HG03196 (cell line): ENCODE results near the gene NNT.
"Not testable (repeated sequence)": the region's sequence is repeated elsewhere in the genome, so short reads cannot be mapped to it uniquely, and the experiment has no call there.

Experiments
- ATAC-seq: cut with Tn5 transposase; IDR thresholded peaks from one replicate; pipeline ENCODE4 v1.9.1; 2021; ENCODE audit not compliant: unreplicated experiment

NNT gene

DNA sequence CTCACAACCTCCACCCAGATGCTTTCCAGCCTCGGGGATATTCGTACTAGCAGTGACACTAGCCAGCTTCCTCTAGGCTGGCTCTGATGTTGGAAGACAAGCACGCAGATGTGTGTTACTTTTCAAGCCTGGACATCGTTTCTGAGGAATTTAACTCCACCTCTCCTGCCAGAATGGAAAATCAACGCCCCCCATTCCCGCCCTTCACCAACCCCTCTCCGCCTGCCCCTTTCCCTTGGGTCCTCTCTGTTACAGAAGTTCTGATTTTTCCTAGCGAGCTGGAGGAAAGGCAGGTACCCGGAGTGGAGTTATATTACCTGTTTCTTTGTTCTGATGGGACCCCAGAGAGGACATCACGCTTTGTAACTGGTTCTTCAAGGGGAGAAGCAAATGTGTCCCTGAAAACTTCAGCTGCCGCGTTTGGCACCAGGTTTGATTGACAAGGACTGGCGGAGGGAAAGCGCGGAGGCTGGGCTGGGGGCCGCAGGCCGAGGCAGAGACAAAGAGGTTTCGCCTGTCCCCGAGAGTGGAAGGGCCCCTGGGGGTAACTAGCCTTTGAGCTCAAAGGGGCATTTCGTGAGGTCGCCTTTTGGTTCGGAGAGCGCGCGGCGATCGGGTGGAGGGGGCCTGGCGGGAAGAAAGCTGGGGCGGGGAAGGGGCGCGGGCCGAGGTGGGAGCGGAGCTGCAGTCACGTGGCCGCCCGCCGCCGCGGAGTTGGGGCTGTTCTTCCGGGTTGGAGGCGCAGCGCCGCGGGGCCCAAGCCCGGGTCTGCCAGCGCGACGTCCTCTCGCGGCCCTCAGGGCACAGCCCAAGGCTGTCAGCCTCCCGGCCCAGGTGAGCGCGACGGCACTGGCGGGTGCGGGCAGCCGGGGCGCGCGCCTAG is at the start of gene NNT:
Gene NNT, plus strand, starts transcription at position 720 of the 883 bp plus-strand sequence. CDS start 6,016 bp downstream, outside the sequence.
- ATAC-seq: peak; percentile 68

GRCh38 chr5:43553381-43553780 is 49.6 kb upstream of the NNT start:
- ATAC-seq: no peak

DNA sequence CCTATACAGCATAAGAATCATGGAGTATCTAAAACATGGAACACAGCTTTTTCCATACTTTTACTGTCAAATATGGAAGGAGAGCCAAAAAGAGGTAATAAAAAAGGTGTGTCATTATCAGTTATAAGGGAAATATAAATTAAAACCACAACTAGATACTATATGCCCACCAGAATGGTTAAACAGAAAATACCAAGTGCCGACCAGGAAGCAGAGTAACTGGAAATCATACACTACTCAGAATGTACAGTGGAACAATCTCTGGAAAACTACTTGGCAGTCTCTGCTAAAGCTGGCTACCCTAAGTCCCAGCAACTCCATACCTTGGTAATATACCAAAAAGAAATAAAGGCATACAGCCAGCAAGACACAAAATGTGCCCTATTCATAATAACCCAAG is 48.5 kb upstream of the NNT start:
- ATAC-seq: no peak

- peak; percentile 31 for ATAC-seq
Observed at GRCh38 chr5:43555895-43556606, 46.9 kb upstream of the NNT start.

- ATAC-seq: peak; percentile 88
Observed at GRCh38 chr5:43556607-43556856, 46.4 kb upstream of the NNT start.

DNA sequence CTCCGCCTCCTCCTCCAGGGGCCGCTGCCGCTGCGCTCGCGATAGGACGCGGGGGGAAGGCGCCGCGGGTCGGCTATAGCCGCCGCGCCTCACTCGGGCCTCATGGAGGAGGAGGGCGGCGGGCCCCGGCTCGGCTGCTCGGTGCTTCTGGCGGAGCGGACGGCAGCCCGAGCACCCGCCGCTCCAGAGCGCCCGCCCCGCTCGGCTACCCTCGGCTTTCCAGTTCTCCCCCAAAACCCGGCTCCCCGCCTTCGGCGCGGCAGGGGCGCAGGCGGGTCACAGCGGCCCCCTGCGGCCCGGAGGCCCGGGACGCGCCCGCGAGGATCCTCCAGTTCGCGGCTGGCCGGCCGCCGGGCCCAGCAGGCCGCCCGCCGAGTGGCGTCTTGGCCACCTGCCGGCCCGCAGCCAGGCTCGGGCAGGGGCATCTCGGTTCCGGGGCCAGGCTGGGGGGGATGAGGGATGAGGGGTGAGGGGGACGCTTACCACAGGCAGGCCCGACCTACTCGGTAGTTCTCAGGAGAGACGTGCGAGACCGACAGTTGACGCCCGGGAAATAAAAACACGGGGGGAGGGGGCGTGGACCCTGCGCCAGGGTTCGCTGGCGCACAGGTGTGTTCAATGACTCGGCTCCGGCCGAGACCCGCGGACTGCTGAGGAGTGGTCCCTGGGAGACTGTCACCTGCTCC is 46.0 kb upstream of the NNT start, which contains the start of gene PAIP1:
Gene PAIP1, minus strand, starts transcription at position 221 of the 686 bp plus-strand sequence. CDS start 231 bp downstream, outside the sequence.
- ATAC-seq: peak; percentile 82

DNA sequence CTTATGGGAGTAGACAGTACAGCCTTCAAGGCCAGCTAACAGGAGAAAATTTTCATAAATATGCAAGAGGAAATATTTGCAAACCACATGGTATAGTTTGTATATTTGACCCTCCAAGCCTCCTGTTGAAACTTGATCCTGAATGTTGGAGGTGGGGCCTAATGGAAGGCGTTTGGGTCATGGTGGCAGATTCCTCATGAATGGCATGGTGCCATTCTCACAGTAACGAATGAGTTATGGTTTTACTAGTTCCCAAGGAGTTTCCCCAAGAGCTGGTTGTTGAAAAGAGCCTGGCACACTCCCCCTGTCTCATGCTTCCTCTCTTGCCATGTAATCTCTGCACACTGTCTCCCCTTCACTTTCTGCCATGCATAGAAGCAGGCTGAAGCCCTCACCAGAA is 42.9 kb upstream of the NNT start:
- ATAC-seq: no peak

DNA sequence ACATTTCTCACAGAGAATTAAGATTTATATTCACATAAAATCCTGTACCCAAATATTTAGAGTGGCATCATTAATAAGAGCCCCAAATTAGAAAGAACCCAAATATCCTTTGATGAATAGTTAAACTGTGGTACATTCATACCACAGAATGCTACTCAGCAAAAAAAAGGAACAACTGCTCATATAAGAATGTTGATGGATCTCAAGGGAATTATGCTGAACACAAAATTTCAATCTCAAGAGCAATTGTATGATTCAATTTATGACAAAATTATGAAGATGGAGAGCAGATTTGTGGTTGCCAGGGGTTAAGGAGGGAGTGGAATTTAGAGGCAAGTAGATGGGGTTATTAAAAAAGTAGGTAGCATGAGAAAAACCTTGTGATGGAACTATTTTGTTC is 41.6 kb upstream of the NNT start:
- ATAC-seq: no peak

DNA sequence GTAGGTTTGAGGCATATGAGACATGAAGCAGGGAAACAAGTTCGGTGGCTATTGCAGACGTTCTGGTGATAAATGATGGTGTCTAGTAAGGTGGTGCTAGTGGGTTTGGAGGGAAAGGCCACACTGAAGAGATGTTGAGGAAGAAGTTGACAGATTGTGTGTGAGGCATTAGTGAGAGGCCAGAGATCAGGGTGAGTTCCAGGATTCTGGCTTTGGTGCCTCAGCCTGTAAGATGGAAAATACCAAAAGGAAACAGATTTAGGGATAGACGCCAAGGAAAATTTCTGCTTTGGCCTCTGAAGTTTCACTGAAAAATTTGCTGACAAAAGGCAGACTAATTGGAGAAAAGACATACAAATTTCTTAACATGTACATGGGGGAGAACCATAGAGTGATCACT is 39.7 kb upstream of the NNT start:
- ATAC-seq: no peak

DNA sequence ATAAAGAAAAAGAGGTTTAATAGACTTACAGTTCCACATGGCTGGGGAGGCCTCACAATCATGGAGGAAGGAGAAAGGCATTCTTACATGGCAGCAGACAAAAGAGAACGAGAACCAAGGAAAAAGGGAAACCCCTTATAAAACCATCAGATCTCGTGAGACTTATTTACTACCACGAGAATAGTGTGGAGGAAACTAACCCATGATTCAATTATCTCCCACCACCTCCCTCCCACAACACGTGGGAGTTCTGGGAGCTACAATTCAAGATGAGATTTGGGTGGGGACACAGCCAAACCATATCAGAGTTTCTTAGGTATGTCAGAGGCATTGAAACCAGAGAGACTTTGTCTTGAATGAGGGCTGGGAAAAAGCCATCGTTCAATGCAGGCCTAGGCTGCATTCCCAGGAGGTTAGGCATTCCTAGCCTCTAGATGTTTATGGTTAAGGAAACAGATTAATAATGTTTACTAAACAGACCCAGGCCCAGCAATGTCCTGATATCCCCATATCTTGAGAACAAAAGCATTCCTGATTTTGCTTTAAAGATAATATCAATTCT is 38.6 kb upstream of the NNT start:
- ATAC-seq: no peak

DNA sequence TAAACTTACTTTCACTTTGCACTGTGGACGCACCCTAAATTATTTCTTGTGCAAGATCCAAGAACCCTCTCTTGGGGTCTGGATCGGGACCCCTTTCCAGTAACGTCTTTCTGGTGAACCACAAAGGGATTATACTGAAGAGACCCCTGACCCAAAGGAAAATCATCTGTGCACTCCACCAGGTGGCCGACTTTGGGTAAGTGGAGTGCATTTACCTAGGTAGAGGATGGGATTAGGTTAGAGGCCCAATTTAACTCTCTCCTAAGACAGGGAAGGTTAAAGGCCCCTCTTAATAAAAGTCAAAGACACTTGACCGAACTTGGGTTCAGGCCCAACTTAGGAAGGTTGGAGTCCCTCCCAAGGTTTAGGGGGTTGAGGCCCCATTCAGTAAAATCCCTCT is 37.9 kb upstream of the NNT start:
- no peak for ATAC-seq

DNA sequence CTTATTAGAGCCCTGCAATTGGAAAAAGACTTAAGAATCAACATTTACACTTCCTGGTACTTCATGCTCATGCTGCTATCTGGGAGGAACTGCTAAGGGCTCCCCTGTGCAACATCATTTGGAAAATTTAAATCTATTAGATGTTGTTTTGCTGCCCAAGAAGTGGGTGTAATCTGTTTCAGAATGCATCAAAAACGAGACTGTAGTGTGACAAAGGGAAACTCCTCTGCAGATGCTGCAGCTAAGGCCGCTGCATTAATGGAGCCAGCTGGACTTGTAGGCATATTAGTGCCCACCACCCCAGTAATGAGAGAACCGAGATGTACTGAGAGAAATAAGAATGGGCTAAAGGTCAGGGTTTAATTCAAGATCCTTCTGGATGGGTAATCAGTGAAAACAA is 35.0 kb upstream of the NNT start:
- no peak for ATAC-seq

DNA sequence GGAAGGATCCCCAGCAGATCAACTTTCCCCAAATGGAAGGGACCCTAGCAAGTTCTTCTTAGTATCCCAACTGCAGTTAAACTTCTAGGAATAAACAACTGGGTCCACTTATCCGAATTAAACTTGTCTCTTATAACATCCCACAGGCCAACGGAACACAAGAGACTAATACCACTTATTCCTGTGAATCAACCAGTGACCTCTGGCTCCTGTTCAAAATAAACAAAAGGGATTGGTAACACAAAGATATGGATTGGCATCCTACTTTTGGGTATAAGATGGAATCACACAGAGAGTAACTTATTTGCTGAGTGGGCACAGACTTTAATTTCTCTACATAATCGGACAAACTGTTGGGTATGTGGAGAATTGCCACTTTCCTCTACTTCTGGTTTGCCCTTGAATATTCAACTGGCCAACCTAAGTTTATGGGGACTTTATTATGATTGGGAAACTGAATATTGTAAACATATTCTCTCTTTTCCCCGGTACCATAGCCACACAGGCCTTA is 33.7 kb upstream of the NNT start:
- no peak for ATAC-seq

DNA sequence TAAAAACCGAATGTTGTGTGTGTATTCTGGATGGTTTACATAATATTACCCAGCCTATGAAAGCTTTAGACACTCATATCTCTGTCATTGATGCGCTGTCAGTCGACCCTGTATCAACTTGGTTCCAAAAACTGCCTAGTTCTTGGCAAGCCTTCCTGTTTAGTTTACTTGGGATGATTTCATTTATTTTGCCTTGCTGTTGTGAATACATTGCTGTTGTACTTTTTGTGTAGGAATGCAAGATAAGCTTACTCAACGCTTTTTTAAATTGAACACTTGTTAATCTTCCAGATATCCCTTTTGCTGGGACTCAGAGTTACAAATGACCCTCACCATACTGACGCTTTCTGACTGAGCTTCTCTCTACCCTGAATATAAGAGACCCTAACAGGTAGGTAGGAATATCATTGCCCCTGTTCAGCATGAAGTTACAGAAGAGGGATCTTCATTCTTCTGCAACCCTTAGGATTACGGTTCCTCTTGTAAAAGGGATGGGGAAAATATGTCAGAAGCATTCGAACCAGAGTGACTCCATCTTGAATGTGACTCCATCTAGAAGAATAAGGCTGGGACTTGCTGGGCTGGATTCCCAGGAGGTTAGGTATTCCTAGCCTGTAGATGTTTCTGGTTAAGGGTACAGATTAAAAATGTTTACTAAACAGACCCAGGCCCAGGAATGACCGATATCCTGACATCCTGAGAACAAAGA is 32.4 kb upstream of the NNT start:
- no peak for ATAC-seq

GRCh38 chr5:43571237-43571636 is 31.7 kb upstream of the NNT start:
- ATAC-seq: no peak

GRCh38 chr5:43572357-43572756 is 30.6 kb upstream of the NNT start:
- no peak for ATAC-seq

DNA sequence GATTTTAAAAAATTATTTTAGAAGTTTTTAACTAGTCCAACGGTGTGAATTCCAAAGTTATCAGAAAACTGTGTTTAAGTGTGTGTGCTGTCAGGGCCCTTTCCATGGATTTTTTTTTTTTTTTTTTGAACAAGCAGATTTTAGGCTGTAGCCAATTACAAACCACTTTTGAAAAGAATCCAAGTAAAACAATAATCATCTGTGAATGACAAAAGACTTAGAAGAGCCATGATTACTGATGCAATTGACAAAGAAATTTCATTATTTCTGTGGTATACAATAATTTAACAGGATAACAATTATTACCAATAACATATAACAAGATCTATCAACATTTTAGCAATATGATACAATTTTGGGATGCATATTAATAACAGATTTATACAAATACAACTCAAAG is 29.9 kb upstream of the NNT start:
- no peak for ATAC-seq

DNA sequence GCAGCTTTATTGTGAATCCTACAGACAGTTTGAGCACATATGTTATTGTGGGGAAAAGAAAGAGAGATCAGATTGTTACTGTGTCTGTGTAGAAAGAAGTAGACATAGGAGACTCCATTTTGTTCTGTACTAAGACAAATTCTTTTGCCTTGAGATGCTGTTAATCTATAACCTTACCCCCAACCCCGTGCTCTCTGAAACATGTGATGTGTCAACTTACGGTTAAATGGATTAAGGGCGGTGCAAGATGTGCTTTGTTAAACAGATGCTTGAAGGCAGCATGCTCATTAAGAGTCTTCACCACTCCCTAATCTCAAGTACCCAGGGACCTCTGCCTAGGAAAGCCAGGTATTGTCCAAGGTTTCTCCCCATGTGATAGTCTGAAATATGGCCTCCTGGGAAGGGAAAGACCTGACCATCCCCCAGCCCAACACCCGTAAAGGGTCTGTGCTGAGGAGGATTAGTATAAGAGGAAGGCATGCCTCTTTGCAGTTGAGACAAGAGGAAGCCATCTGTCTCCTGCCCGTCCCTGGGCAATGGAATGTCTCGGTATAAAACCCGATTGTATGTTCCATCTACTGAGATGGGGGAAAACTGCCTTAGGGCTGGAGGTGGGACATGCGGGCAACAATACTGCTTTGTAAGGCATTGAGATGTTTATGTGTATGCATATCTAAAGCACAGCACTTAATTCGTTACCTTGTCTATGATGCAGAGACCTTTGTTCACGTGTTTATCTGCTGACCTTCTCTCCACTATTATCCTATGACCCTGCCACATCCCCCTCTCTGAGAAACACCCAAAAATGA is 22.4 kb upstream of the NNT start:
- ATAC-seq: not testable (repeated sequence)

GRCh38 chr5:43581398-43581797 is 21.6 kb upstream of the NNT start:
- no peak for ATAC-seq
